MM.1S (cell line): ENCODE results near the gene KCNQ1.

Experiments
- DNase-seq: peaks from one replicate; pipeline ENCODE4 v3.0.0-alpha.2; 2015
- H2AFZ ChIP-seq: fragments of 300-600 bp; sonication (generic); 2 replicates; pipeline ENCODE4 v1.6.0; 2016; ENCODE audit warnings: antibody characterized with exemption, low read length
- H3F3A ChIP-seq: fragments of 300-600 bp; sonication (generic); 2 replicates; pipeline ENCODE4 v1.6.1; 2016; ENCODE audit warnings: mild to moderate bottlenecking, antibody characterized with exemption, low read length, moderate library complexity, mixed read lengths; ENCODE audit not compliant: insufficient read depth
- H3K27ac ChIP-seq: fragments of 300-600 bp; sonication (generic); 2 replicates; pipeline ENCODE4 v1.5.1; 2016; ENCODE audit warnings: mild to moderate bottlenecking, low read length
- H3K27me3 ChIP-seq: fragments of 300-600 bp; sonication (generic); replicated peaks from 2 replicates; pipeline ENCODE4 v1.6.0; 2016; ENCODE audit warnings: low read length; ENCODE audit not compliant: insufficient read depth
- H3K36me3 ChIP-seq: fragments of 300-600 bp; sonication (generic); replicated peaks from 2 replicates; pipeline ENCODE4 v1.6.1; 2016; ENCODE audit warnings: mild to moderate bottlenecking, low read length, mixed read lengths; ENCODE audit not compliant: insufficient read depth
- H3K4me1 ChIP-seq: fragments of 300-600 bp; sonication (generic); 2 replicates; pipeline ENCODE4 v1.6.1; 2016; ENCODE audit warnings: low read length, mixed read lengths
- H3K4me2 ChIP-seq: fragments of 300-600 bp; sonication (generic); 2 replicates; pipeline ENCODE4 v1.6.0; 2016; ENCODE audit warnings: low read depth, low read length
- H3K4me3 ChIP-seq: fragments of 300-600 bp; sonication (generic); 2 replicates; pipeline ENCODE4 v1.5.1; 2016; ENCODE audit warnings: low read length, mixed read lengths
- H3K79me2 ChIP-seq: fragments of 300-600 bp; sonication (generic); 2 replicates; pipeline ENCODE4 v1.6.1; 2016; ENCODE audit warnings: mixed run types, low read length, mixed read lengths
- H3K9ac ChIP-seq: fragments of 300-600 bp; sonication (generic); 2 replicates; pipeline ENCODE4 v1.6.1; 2016; ENCODE audit warnings: low read length, mixed read lengths
- H3K9me2 ChIP-seq: fragments of 300-600 bp; sonication (generic); replicated peaks from 2 replicates; pipeline ENCODE4 v1.6.1; 2016; ENCODE audit warnings: mild to moderate bottlenecking, low read length, mixed read lengths; ENCODE audit not compliant: insufficient read depth
- H3K9me3 ChIP-seq: fragments of 300-600 bp; sonication (generic); replicated peaks from 2 replicates; pipeline ENCODE4 v1.6.1; 2016; ENCODE audit warnings: mild to moderate bottlenecking, low read length, mixed read lengths; ENCODE audit not compliant: insufficient read depth
- H4K20me1 ChIP-seq: fragments of 300-600 bp; sonication (generic); 2 replicates; pipeline ENCODE4 v1.6.1; 2016; ENCODE audit warnings: mild to moderate bottlenecking, low read length, moderate library complexity, mixed read lengths; ENCODE audit not compliant: insufficient read depth
- EZH2 ChIP-seq: fragments of 300-600 bp; sonication (generic); optimal IDR thresholded peaks from 2 replicates; pipeline ENCODE3; 2017; ENCODE audit warnings: low read depth, mild to moderate bottlenecking, antibody characterized with exemption, low read length, mixed read lengths
- EZH2phosphoT487 ChIP-seq: fragments of 300-600 bp; sonication (generic); IDR thresholded peaks from 2 replicates; pipeline ENCODE4 v1.6.1; 2018; ENCODE audit warnings: antibody characterized with exemption, low read length
- TF ChIP-seq, protein P1 (sequence below): fragments of 300-600 bp; sonication (generic); IDR thresholded peaks from 2 replicates; pipeline ENCODE4 v1.5.1; 2016; ENCODE audit warnings: antibody characterized with exemption, low read length, mixed read lengths

The KCNQ1 gene

DNA sequence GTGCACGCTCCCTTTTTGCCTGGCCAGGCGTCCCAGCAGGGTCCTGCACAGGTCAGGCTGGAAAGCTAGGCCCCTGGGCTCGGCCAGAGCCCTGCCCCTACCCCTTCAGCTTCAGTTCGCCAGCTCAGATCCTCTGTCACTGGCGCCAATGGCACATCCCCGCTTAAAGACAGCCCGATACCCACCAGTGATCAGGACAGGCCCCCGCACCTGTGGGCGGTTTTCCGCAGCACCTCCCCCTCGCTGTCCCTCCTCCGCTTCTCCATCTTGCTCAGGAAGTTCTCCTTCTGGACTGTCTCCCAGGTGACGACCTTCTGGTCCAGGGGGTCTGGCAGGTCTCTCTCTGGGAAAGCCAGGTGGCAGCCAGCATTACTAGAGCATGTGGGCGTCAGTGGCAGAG is 38.4 kb upstream of the KCNQ1 start:
- DNase-seq: no peak
- peaks cover 13% of the 10 kb centered on the region for H3K79me2 ChIP-seq
- H3K4me2 ChIP-seq: no peak overlapping the region
- no peak overlapping the region for H3K27ac ChIP-seq
- H3K9me2 ChIP-seq: no peaks in the 10 kb centered on the region
- H3K4me1 ChIP-seq: peaks cover 6% of the 10 kb centered on the region
- H3K9me3 ChIP-seq: no peaks in the 10 kb centered on the region
- no peak for TF ChIP-seq EZH2
- TF ChIP-seq, protein P1, sequence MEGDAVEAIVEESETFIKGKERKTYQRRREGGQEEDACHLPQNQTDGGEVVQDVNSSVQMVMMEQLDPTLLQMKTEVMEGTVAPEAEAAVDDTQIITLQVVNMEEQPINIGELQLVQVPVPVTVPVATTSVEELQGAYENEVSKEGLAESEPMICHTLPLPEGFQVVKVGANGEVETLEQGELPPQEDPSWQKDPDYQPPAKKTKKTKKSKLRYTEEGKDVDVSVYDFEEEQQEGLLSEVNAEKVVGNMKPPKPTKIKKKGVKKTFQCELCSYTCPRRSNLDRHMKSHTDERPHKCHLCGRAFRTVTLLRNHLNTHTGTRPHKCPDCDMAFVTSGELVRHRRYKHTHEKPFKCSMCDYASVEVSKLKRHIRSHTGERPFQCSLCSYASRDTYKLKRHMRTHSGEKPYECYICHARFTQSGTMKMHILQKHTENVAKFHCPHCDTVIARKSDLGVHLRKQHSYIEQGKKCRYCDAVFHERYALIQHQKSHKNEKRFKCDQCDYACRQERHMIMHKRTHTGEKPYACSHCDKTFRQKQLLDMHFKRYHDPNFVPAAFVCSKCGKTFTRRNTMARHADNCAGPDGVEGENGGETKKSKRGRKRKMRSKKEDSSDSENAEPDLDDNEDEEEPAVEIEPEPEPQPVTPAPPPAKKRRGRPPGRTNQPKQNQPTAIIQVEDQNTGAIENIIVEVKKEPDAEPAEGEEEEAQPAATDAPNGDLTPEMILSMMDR: no peak
- TF ChIP-seq EZH2phosphoT487: no peak
- no peaks in the 10 kb centered on the region for H3F3A ChIP-seq
- H3K27me3 ChIP-seq: peaks cover 60% of the 10 kb centered on the region
- H3K9ac ChIP-seq: no peak overlapping the region
- no peak overlapping the region for H3K4me3 ChIP-seq
- no peak overlapping the region for H2AFZ ChIP-seq
- no peaks in the 10 kb centered on the region for H3K36me3 ChIP-seq
- no peaks in the 10 kb centered on the region for H4K20me1 ChIP-seq

DNA sequence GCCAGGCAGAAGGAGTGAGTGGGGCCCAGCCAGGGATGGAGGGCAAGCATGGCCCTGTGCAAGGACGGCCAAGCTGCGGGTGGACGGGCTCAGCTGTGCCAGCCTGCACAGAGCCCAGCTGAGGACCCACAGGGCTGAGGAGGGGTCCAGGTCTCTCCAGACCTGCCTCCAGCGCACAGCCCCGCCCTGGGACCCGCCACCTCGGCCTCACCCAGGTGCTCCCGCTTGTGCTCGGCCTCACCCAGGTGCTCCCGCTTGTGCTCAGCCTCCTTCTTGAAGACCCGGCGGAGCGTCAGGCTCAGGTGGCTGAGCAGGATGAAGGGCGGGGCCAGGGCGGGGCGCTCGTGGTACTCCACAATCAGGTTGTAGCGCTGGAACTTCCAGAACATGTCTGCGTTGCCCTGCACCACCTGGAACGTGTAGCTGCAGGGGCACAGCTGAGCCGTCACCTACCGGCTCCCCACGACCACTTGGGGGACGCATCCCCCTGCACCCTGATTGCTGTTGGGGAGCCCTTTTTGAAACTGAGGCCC is 37.9 kb upstream of the KCNQ1 start:
- Histone ChIP-seq H3K4me3 (no peak overlapping the region), H3K9me2 (no peaks in the 10 kb centered on the region), H3K4me1 (peaks cover 1% of the 10 kb centered on the region; the same call in 1 of the 2 replicates), H3K4me2 (no peak overlapping the region), H3K27me3 (peaks cover 65% of the 10 kb centered on the region), H3K9me3 (no peaks in the 10 kb centered on the region), H3K79me2 (peaks cover 8% of the 10 kb centered on the region), H3K27ac (no peak overlapping the region), H4K20me1 (no peaks in the 10 kb centered on the region), H3K9ac (no peak overlapping the region), H2AFZ (no peak overlapping the region), H3K36me3 (no peaks in the 10 kb centered on the region), H3F3A (no peaks in the 10 kb centered on the region)
- no peak for DNase-seq
- TF ChIP-seq, protein P1: no peak
- TF ChIP-seq EZH2 (no peak), EZH2phosphoT487 (no peak)

DNA sequence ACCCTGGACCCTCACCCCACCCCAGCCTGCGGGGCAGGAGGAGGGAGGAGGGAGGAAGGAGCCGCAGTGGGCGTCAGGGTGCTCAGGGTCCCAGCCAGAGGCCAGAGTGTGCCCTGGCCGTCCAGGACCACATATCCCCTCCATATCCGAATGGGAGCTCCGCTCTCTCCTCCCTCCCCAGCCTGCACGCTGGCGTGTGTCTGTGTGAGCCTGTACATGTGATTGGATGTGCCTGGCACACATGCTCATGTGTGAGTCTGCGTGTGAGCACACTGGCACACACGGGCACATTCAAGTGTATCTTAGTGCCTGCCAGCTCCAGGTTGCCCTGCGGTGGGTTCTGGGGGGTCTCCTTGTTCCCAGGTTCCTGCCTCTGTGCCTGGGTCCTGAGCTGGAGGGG is 36.1 kb upstream of the KCNQ1 start:
- no peaks in the 10 kb centered on the region for H3K79me2 ChIP-seq
- H2AFZ ChIP-seq: no peak overlapping the region
- TF ChIP-seq EZH2: no peak
- TF ChIP-seq, protein P1: no peak
- no peak for TF ChIP-seq EZH2phosphoT487
- H3K4me2 ChIP-seq: no peak overlapping the region
- no peak overlapping the region for H3K9ac ChIP-seq
- no peak overlapping the region for H3K27ac ChIP-seq
- H3K27me3 ChIP-seq: peaks cover 82% of the 10 kb centered on the region
- H3F3A ChIP-seq: no peaks in the 10 kb centered on the region
- no peaks in the 10 kb centered on the region for H3K9me2 ChIP-seq
- no peaks in the 10 kb centered on the region for H3K4me1 ChIP-seq
- no peaks in the 10 kb centered on the region for H4K20me1 ChIP-seq
- H3K9me3 ChIP-seq: no peaks in the 10 kb centered on the region
- H3K36me3 ChIP-seq: no peaks in the 10 kb centered on the region
- no peak for DNase-seq
- no peak overlapping the region for H3K4me3 ChIP-seq
